Stimulated activated naive B cell treated with anti-CD40 and anti-IgM and Interleukin-4, amounts not matched to agents 10 μg/mL and 1 μg/mL and 100 μg/mL, for 72 hours (primary cell): ENCODE measurements around the gene TTLL1.
"Not testable (repeated sequence)": the region's sequence is repeated elsewhere in the genome, so short reads cannot be mapped to it uniquely, and the experiment has no call there.

Experiments used
- ATAC-seq, 2 donors: fragments of 150-1000 bp; cut with Tn5 transposase; replicated peaks; 2 replicates each; pipeline ENCODE4 v1.10.0; 2021; ENCODE audit warnings: moderate library complexity in 1 of 2
- DNase-seq: peaks from one replicate; pipeline ENCODE4 v3.0.0; 2021
- H3K27ac Mint-ChIP-seq: one replicate; pipeline ENCODE4 v1.8.0; 2022; ENCODE audit warnings: mild to moderate bottlenecking, mixed read lengths
- H3K27me3 Mint-ChIP-seq, 2 donors: one replicate each; pipeline ENCODE4 v1.8.0; 2022; ENCODE audit warnings: mixed read lengths in 2 of 2
- H3K36me3 Mint-ChIP-seq, 2 donors: one replicate each; pipeline ENCODE4 v1.8.0; 2022; ENCODE audit warnings: mixed read lengths in 2 of 2, mild to moderate bottlenecking in 1 of 2
- H3K4me1 Mint-ChIP-seq, 2 donors: one replicate each; pipeline ENCODE4 v1.8.0; 2022; ENCODE audit warnings: mixed read lengths in 2 of 2, mild to moderate bottlenecking in 1 of 2
- H3K4me3 Mint-ChIP-seq, 2 donors: one replicate each; pipeline ENCODE4 v1.8.0; 2022; ENCODE audit warnings: mild to moderate bottlenecking in 2 of 2, mixed read lengths in 2 of 2, moderate library complexity in 1 of 2
- H3K9me3 Mint-ChIP-seq, 2 donors: one replicate each; pipeline ENCODE4 v1.8.0; 2022; ENCODE audit warnings: mixed read lengths in 2 of 2, mild to moderate bottlenecking in 1 of 2

Gene TTLL1

GRCh38 chr22:43006753-43007152 is 82.4 kb downstream of the TTLL1 start:
- H3K27me3 Mint-ChIP-seq: no peaks in the 10 kb centered on the region
- peaks cover 4 to 12% of the 10 kb centered on the region in 2 donors for H3K36me3 Mint-ChIP-seq
- DNase-seq (no peak), ATAC-seq (no peak)
- H3K4me1 Mint-ChIP-seq: peaks cover 46 to 75% of the 10 kb centered on the region in 2 donors
- H3K27ac Mint-ChIP-seq: peak overlapping the region; percentile 31
- H3K9me3 Mint-ChIP-seq: peaks cover 0 to 3% of the 10 kb centered on the region in 2 donors
- H3K4me3 Mint-ChIP-seq: no peak overlapping the region

- no peak overlapping the region for H3K4me3 Mint-ChIP-seq
- H3K9me3 Mint-ChIP-seq: peaks cover 0 to 3% of the 10 kb centered on the region in 2 donors
- peaks cover 4 to 12% of the 10 kb centered on the region in 2 donors for H3K36me3 Mint-ChIP-seq
- ATAC-seq (no peak), DNase-seq (no peak)
- no peak overlapping the region for H3K27ac Mint-ChIP-seq
- no peaks in the 10 kb centered on the region for H3K27me3 Mint-ChIP-seq
- H3K4me1 Mint-ChIP-seq: peaks cover 49 to 76% of the 10 kb centered on the region in 2 donors
These were observed 83.1 kb downstream of the TTLL1 start for GRCh38 chr22:43006016-43006505.

DNA sequence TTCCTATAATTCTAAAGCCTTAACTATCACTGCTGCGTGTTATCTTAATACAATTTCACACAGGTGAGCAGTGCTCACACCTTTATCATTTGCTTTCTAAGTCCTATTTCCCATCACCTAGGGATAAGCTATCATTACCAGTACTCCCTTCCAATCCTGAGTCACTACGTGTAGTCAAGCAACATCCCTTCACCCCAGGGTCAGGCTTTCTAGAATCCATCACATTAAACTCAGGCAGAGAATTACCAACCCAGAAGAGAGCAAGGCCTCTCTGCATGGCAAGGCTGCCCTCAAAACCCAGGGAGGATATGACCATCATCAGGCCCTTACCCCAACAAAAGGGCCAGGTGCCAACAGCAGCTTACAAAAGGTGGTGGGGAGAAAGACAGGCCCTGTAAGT is 84.1 kb downstream of the TTLL1 start:
- H3K27me3 Mint-ChIP-seq: no peaks in the 10 kb centered on the region
- DNase-seq (no peak), ATAC-seq (no peak)
- H3K4me1 Mint-ChIP-seq: peaks cover 55 to 85% of the 10 kb centered on the region in 2 donors
- H3K9me3 Mint-ChIP-seq: peaks cover 0 to 3% of the 10 kb centered on the region in 2 donors
- no peak overlapping the region for H3K27ac Mint-ChIP-seq
- H3K4me3 Mint-ChIP-seq: no peak overlapping the region
- H3K36me3 Mint-ChIP-seq: peaks cover 4 to 12% of the 10 kb centered on the region in 2 donors

DNA sequence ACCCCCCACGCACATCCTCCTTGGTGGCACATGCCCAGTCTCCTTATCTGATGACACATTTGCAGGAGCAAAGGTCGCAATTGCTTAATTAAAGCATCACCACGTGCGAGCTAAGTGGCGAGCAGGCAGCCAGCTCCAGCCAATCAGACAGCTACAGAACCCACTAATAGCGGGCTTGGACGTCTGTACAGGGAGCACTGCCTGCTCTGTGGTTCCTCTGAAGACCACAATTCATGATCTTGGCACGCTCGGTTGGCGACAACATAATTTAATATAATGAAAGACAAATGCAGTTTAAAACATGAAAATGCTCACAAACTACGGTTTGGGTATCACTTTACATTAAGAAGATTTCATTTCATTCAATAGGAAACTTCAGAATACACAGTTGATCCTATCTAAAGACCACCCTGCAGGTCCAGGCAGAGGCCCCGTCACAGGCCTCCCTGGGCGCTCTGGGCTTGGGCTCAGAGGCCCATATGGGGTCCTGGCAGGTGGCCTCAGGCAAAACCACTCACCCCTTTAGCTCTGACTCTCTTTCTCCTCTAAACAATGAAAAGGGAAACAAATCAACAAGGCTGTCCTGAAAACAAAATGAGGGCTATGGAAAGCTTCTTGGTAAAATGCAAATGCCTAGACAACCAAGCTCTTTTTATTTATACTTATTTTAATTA is 84.7 kb downstream of the TTLL1 start:
- H3K4me1 Mint-ChIP-seq: peaks cover 59 to 91% of the 10 kb centered on the region in 2 donors
- H3K27me3 Mint-ChIP-seq: no peaks in the 10 kb centered on the region
- peak overlapping the region in 1 of 2 donors; percentile 9 for H3K4me3 Mint-ChIP-seq
- peaks cover 4 to 12% of the 10 kb centered on the region in 2 donors for H3K36me3 Mint-ChIP-seq
- ATAC-seq: peak; percentile 59 to 77
- no peak for DNase-seq
- H3K27ac Mint-ChIP-seq: peak overlapping the region; percentile 83
- H3K9me3 Mint-ChIP-seq: peaks cover 0 to 3% of the 10 kb centered on the region in 2 donors

DNA sequence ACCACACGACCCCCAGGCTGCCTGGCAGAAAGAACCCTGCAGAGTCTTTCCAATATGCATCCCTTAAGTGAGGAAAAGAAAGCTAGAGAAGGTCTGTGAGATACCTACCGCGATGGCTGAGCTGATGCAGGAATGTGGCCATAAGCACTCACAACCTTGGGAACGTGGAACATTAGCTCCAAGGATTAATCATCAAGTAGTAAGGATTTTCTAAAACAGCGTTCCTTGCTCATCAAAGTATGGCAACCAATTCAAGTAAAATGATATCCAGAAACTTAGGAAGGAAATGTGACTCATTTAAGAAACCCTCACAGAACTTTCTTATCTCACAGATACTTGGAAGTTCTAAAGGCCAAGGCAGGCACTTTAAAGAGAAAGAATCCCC is 87.0 kb downstream of the TTLL1 start:
- H3K4me1 Mint-ChIP-seq: peaks cover 67 to 97% of the 10 kb centered on the region in 2 donors
- ATAC-seq: no peak
- H3K27me3 Mint-ChIP-seq: no peaks in the 10 kb centered on the region
- no peak for DNase-seq
- peaks cover 4 to 12% of the 10 kb centered on the region in 2 donors for H3K36me3 Mint-ChIP-seq
- H3K9me3 Mint-ChIP-seq: peaks cover 0 to 3% of the 10 kb centered on the region in 2 donors
- peak overlapping the region in 1 of 2 donors; percentile 23 for H3K4me3 Mint-ChIP-seq
- H3K27ac Mint-ChIP-seq: no peak overlapping the region

DNA sequence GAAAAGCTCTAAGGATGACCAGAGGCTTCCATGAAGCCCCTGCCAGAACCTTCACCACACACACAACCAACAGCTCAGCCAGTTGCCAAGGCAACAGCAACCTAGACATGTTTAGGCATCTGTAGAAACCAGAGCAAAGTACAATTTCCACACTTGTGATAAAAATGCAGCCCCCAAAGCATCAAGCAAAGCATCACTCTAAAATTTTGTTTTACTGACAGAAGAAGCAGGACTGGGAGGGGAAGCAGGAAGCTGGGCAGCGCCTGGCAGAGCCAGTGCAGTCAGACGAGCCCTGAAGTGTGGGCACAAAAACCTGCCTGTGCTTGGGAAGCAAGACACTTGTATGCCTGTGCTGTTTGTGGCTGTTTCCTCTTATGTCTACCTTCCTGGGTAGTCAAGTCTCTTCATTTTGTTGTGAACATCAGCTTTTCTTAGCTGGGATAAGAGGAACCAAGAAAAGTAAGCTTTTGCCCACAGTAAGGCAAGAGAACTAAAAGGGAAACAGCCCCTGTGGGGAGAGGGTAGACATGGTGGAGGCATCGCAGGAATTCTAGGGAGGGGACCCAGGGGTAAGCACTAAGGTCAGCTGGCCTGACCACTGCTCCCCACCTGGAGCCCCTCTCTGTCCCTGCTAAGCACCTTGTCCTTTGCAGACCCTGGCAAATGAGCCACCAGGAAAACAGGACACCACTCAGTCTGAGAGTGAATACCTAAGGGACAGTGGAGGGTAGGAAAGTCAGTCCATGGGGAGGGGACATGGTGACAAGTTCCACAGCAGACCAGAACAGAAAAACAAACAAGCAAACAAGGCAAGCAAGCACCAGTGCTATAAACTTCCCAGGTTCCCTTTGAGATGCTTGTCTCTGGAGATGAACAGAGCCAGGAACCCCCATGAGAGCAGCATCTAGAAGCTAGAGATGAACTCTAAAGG is 87.7 kb downstream of the TTLL1 start:
- H3K27ac Mint-ChIP-seq: peak overlapping the region; percentile 63

GRCh38 chr22:43000441-43001175 is 88.6 kb downstream of the TTLL1 start:
- H3K27ac Mint-ChIP-seq: peak overlapping the region; percentile 63
- peak overlapping the region; percentile 45 to 71 for H3K4me3 Mint-ChIP-seq
- H3K27me3 Mint-ChIP-seq: no peaks in the 10 kb centered on the region
- H3K9me3 Mint-ChIP-seq: peaks cover 0 to 3% of the 10 kb centered on the region in 2 donors
- peaks cover 8 to 14% of the 10 kb centered on the region in 2 donors for H3K36me3 Mint-ChIP-seq
- H3K4me1 Mint-ChIP-seq: peaks cover 64 to 95% of the 10 kb centered on the region in 2 donors
- ATAC-seq (peak; percentile 58 to 60), DNase-seq (no peak)

More for the DNA sequence above, 87.7 kb downstream of the TTLL1 start:
- Mint-ChIP-seq H3K9me3 (peaks cover 0 to 3% of the 10 kb centered on the region in 2 donors), H3K4me1 (peaks cover 64 to 94% of the 10 kb centered on the region in 2 donors), H3K4me3 (peak overlapping the region; percentile 58 to 71), H3K36me3 (peaks cover 5 to 12% of the 10 kb centered on the region in 2 donors), H3K27me3 (no peaks in the 10 kb centered on the region)
- DNase-seq: no peak
- peak; percentile 70 to 81 for ATAC-seq

DNA sequence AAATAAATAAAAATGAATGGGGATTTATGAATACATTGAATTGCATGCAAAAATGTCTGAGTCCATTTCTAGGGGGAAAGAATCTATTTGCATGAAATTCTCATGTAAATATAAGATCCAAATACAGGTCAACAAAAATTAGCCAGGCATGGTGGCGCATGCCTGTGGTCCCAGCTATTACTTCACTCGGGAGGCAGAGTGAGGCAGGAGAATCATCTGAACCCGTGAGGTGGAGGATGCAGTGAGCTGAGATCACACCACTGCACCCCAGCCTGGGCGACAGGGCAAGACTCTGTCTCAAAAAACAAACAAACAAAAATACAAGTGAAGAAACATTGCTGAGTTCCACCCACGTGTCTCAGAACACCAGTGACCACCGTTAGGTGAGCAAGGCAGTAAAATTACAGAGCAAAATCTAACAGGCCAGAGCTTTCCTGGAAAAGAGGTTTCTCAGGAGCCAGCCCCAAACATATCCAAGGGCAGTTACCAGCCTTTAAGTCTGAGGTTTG is 91.6 kb downstream of the TTLL1 start:
- H3K27me3 Mint-ChIP-seq: no peaks in the 10 kb centered on the region
- H3K9me3 Mint-ChIP-seq: no peaks in the 10 kb centered on the region
- DNase-seq (no peak), ATAC-seq (no peak)
- peaks cover 9 to 10% of the 10 kb centered on the region in 2 donors for H3K36me3 Mint-ChIP-seq
- peak overlapping the region; percentile 81 for H3K27ac Mint-ChIP-seq
- peaks cover 70 to 97% of the 10 kb centered on the region in 2 donors for H3K4me1 Mint-ChIP-seq
- peak overlapping the region in 1 of 2 donors; percentile 53 for H3K4me3 Mint-ChIP-seq

DNA sequence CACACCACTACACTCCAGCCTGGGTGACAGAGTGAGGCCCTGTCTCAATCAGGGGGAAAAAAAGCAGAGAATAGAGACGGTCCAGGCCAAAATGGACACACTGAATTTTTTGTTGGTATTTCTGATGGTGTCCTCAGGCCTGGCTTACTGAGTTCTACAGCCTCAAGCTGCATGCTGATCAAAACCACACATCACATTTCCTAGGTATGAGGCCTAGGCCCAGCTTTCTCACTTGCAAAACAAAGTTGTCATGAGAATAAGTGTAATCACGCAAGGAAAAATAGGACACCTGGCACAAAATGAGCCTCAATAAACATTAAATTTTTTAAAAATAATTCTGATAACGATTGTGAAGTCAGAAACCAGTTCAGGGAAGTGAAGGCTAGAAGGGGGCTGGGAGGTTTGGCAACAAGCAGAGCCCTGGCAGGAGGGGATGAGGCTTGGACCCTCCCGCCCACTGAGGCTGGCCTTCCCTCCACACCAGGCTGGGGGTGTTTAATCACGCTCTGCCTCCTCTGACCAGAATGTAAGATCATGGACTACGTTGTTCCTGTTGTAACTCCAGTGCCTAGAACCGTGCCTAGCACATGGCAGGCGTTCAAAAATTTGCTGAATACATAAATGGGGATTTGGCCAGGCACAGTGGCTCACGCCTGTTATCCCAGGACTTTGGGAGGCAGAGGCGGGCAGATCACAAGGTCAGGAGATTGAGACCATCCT is 92.4 kb downstream of the TTLL1 start:
- DNase-seq (no peak), ATAC-seq (no peak)
- peaks cover 9 to 10% of the 10 kb centered on the region in 2 donors for H3K36me3 Mint-ChIP-seq
- peaks cover 63 to 96% of the 10 kb centered on the region in 2 donors for H3K4me1 Mint-ChIP-seq
- no peak overlapping the region for H3K4me3 Mint-ChIP-seq
- H3K27ac Mint-ChIP-seq: no peak overlapping the region
- no peaks in the 10 kb centered on the region for H3K27me3 Mint-ChIP-seq
- no peaks in the 10 kb centered on the region for H3K9me3 Mint-ChIP-seq

- not testable (repeated sequence) for ATAC-seq, H3K4me3 Mint-ChIP-seq, H3K9me3 Mint-ChIP-seq, H3K27ac Mint-ChIP-seq, H3K27me3 Mint-ChIP-seq, DNase-seq
- Mint-ChIP-seq H3K4me1 (peaks cover 57 to 96% of the 10 kb centered on the region in 2 donors), H3K36me3 (peaks cover 9 to 15% of the 10 kb centered on the region in 2 donors)
These were observed 93.5 kb downstream of the TTLL1 start for GRCh38 chr22:42995654-42996053.

- Mint-ChIP-seq H3K27me3 (no peaks in the 10 kb centered on the region), H3K27ac (peak overlapping the region; percentile 95), H3K4me1 (peaks cover 58 to 96% of the 10 kb centered on the region in 2 donors), H3K9me3 (no peaks in the 10 kb centered on the region), H3K4me3 (peak overlapping the region; percentile 62 to 78), H3K36me3 (peaks cover 11 to 18% of the 10 kb centered on the region in 2 donors)
- ATAC-seq (peak; percentile 85 to 91), DNase-seq (peak; percentile 27)
These were observed 94.2 kb downstream of the TTLL1 start for GRCh38 chr22:42994917-42995562.

- H3K9me3 Mint-ChIP-seq: no peaks in the 10 kb centered on the region
These were observed 94.8 kb downstream of the TTLL1 start for GRCh38 chr22:42994276-42994916.

More at GRCh38 chr22:42994276-42994916, 94.8 kb downstream of the TTLL1 start:
- peak overlapping the region; percentile 95 for H3K27ac Mint-ChIP-seq
- H3K27me3 Mint-ChIP-seq: no peaks in the 10 kb centered on the region
- ATAC-seq: no peak
- peaks cover 11 to 18% of the 10 kb centered on the region in 2 donors for H3K36me3 Mint-ChIP-seq
- DNase-seq: no peak
- peaks cover 54 to 89% of the 10 kb centered on the region in 2 donors for H3K4me1 Mint-ChIP-seq
- peak overlapping the region in 1 of 2 donors; percentile 78 for H3K4me3 Mint-ChIP-seq
